WTC11 (cell line): ENCODE results near the gene VSX2. TPM values are rescaled to one million over a fixed set of nuclear protein-coding genes. Genes with fewer than 3 reads are reported as not detected.

ENCODE experiments used
- ATAC-seq: fragments of 200-7000 bp; cut with Tn5 transposase; 2 replicates; pipeline ENCODE4 v1.10.0; 2021; ENCODE audit warnings: mild to moderate bottlenecking, moderate library complexity
- CTCF ChIA-PET: fragments of 300-600 bp; sonication (Branson Sonifier 250); formaldehyde crosslinking; loops from one replicate; lab custom pipeline; 2021; ENCODE audit warnings: antibody characterized with exemption; lab: Charles Lee
- POLR2A ChIA-PET: fragments of 350-600 bp; sonication (Branson Sonifier 250); formaldehyde crosslinking; loops from one replicate; lab custom pipeline; 2021; ENCODE audit warnings: antibody characterized with exemption; lab: Charles Lee
- DNase-seq: peaks from one replicate; pipeline ENCODE4 v3.0.0; 2021; ENCODE audit warnings: low spot score
- H3K27ac Mint-ChIP-seq: 2 replicates; pipeline ENCODE4 v1.8.0; 2021; ENCODE audit warnings: mixed read lengths
- H3K27me3 Mint-ChIP-seq: 2 replicates; pipeline ENCODE4 v1.8.0; 2021; ENCODE audit warnings: low read depth, mild to moderate bottlenecking, moderate library complexity, mixed read lengths
- H3K36me3 Mint-ChIP-seq: 2 replicates; pipeline ENCODE4 v1.8.0; 2021; ENCODE audit warnings: mixed read lengths
- H3K4me1 Mint-ChIP-seq: 2 replicates; pipeline ENCODE4 v1.8.0; 2022; ENCODE audit warnings: mixed read lengths
- H3K4me3 Mint-ChIP-seq: 2 replicates; pipeline ENCODE4 v1.8.0; 2021; ENCODE audit warnings: mild to moderate bottlenecking, moderate library complexity, mixed read lengths
- H3K9me3 Mint-ChIP-seq: 2 replicates; pipeline ENCODE4 v1.8.0; 2021; ENCODE audit warnings: mixed read lengths
- ATF1 ChIP-seq: sonication (generic); formaldehyde crosslinking; IDR thresholded peaks from 2 replicates; pipeline ENCODE4 v1.8.1; 2023; ENCODE audit warnings: mild to moderate bottlenecking, moderate library complexity, missing genetic modification reagents
- CREM ChIP-seq: sonication (generic); formaldehyde crosslinking; IDR thresholded peaks from 2 replicates; pipeline ENCODE4 v1.8.1; 2022; ENCODE audit warnings: mild to moderate bottlenecking, missing genetic modification reagents, moderate library complexity
- E2F4 ChIP-seq: sonication (generic); formaldehyde crosslinking; IDR thresholded peaks from 2 replicates; pipeline ENCODE4 v1.8.1; 2022; ENCODE audit warnings: low read depth, mild to moderate bottlenecking, moderate library complexity, missing genetic modification reagents, borderline replicate concordance
- EMX1 ChIP-seq: fragments of 250-450 bp; sonication (Bioruptor Pico); IDR thresholded peaks from 2 replicates; pipeline ENCODE4 v1.8.0; 2021; ENCODE audit warnings: mild to moderate bottlenecking
- FOXK1 ChIP-seq: sonication (generic); formaldehyde crosslinking; IDR thresholded peaks from 2 replicates; pipeline ENCODE4 v1.8.0; 2022; ENCODE audit warnings: mild to moderate bottlenecking, moderate library complexity, missing genetic modification reagents
- JAZF1 ChIP-seq: fragments of 250-450 bp; sonication (Bioruptor Pico); IDR thresholded peaks from 2 replicates; pipeline ENCODE4 v1.9.0; 2021; ENCODE audit warnings: moderate library complexity, mild to moderate bottlenecking, inconsistent platforms
- NFATC4 ChIP-seq: fragments of 250-450 bp; sonication (Bioruptor Pico); IDR thresholded peaks from 2 replicates; pipeline ENCODE4 v1.9.0; 2021; ENCODE audit warnings: mild to moderate bottlenecking
- NFE2L1 ChIP-seq: sonication (generic); formaldehyde crosslinking; IDR thresholded peaks from 2 replicates; pipeline ENCODE4 v1.8.1; 2023; ENCODE audit warnings: missing genetic modification reagents
- NR1H2 ChIP-seq: sonication (generic); formaldehyde crosslinking; IDR thresholded peaks from 2 replicates; pipeline ENCODE4 v1.9.0; 2021; ENCODE audit warnings: mild to moderate bottlenecking, moderate library complexity, missing genetic modification reagents
- NR2C2 ChIP-seq: sonication (generic); formaldehyde crosslinking; IDR thresholded peaks from 2 replicates; pipeline ENCODE4 v1.8.0; 2022; ENCODE audit warnings: mild to moderate bottlenecking, missing genetic modification reagents
- TCF7 ChIP-seq: sonication (generic); formaldehyde crosslinking; IDR thresholded peaks from 2 replicates; pipeline ENCODE4 v1.8.0; 2022; ENCODE audit warnings: mild to moderate bottlenecking, low read depth, missing genetic modification reagents, moderate library complexity
- TEAD4 ChIP-seq: sonication (generic); formaldehyde crosslinking; IDR thresholded peaks from 2 replicates; pipeline ENCODE4 v1.8.0; 2022; ENCODE audit warnings: mild to moderate bottlenecking, missing genetic modification reagents
- ZBTB21 ChIP-seq: sonication (generic); formaldehyde crosslinking; IDR thresholded peaks from 2 replicates; pipeline ENCODE4 v1.8.1; 2023; ENCODE audit warnings: mild to moderate bottlenecking, missing genetic modification reagents, borderline replicate concordance
- ZBTB43 ChIP-seq: sonication (generic); formaldehyde crosslinking; IDR thresholded peaks from 2 replicates; pipeline ENCODE4 v1.8.1; 2023; ENCODE audit warnings: mild to moderate bottlenecking, missing genetic modification reagents
- ZNF138 ChIP-seq: sonication (generic); formaldehyde crosslinking; conservative IDR thresholded peaks from 2 replicates; pipeline ENCODE4 v1.8.1; 2022; ENCODE audit warnings: mild to moderate bottlenecking, moderate library complexity, missing genetic modification reagents
- ZNF263 ChIP-seq: sonication (generic); formaldehyde crosslinking; IDR thresholded peaks from 2 replicates; pipeline ENCODE4 v1.8.1; 2022; ENCODE audit warnings: low read depth, mild to moderate bottlenecking, moderate library complexity, missing genetic modification reagents
- ZNF416 ChIP-seq: fragments of 250-450 bp; sonication (Bioruptor Pico); IDR thresholded peaks from 2 replicates; pipeline ENCODE4 v1.9.0; 2021; ENCODE audit warnings: mild to moderate bottlenecking, inconsistent platforms
- ZNF425 ChIP-seq: fragments of 250-450 bp; sonication (Bioruptor Pico); conservative IDR thresholded peaks from 2 replicates; pipeline ENCODE4 v1.9.0; 2021; ENCODE audit warnings: mild to moderate bottlenecking
- total RNA-seq: library from RNA; stranded (reverse); gene quantifications from 3 replicates; pipeline ENCODE4 v1.2.3, GENCODE V29; 2021
- TF ChIP-seq, protein P1 (sequence below): sonication (generic); formaldehyde crosslinking; IDR thresholded peaks from 2 replicates; pipeline ENCODE4 v1.8.1; 2023; ENCODE audit warnings: mild to moderate bottlenecking, missing genetic modification reagents, borderline replicate concordance
- TF ChIP-seq, protein P2 (sequence below): sonication (generic); formaldehyde crosslinking; IDR thresholded peaks from 2 replicates; pipeline ENCODE4 v1.8.1; 2023; ENCODE audit warnings: mild to moderate bottlenecking, missing genetic modification reagents

The VSX2 gene
- total RNA-seq, 1 experiment from 2014 or later: not detected

DNA sequence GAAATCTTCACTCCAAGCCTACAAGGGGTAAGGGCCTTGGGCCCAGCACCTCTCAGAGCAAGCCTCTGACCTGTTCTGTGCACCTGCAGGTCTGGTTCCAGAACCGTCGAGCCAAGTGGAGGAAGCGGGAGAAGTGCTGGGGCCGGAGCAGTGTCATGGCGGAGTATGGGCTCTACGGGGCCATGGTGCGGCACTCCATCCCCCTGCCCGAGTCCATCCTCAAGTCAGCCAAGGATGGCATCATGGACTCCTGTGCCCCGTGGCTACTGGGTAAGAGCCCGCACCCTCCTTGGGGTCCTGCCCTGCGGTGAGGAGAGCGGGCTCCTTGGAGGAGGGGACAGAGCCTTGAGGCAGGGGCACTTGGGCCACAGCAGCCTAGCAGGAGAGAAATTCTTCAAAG is 20.3 kb downstream of the VSX2 start (continued):
- TF ChIP-seq, protein P1, sequence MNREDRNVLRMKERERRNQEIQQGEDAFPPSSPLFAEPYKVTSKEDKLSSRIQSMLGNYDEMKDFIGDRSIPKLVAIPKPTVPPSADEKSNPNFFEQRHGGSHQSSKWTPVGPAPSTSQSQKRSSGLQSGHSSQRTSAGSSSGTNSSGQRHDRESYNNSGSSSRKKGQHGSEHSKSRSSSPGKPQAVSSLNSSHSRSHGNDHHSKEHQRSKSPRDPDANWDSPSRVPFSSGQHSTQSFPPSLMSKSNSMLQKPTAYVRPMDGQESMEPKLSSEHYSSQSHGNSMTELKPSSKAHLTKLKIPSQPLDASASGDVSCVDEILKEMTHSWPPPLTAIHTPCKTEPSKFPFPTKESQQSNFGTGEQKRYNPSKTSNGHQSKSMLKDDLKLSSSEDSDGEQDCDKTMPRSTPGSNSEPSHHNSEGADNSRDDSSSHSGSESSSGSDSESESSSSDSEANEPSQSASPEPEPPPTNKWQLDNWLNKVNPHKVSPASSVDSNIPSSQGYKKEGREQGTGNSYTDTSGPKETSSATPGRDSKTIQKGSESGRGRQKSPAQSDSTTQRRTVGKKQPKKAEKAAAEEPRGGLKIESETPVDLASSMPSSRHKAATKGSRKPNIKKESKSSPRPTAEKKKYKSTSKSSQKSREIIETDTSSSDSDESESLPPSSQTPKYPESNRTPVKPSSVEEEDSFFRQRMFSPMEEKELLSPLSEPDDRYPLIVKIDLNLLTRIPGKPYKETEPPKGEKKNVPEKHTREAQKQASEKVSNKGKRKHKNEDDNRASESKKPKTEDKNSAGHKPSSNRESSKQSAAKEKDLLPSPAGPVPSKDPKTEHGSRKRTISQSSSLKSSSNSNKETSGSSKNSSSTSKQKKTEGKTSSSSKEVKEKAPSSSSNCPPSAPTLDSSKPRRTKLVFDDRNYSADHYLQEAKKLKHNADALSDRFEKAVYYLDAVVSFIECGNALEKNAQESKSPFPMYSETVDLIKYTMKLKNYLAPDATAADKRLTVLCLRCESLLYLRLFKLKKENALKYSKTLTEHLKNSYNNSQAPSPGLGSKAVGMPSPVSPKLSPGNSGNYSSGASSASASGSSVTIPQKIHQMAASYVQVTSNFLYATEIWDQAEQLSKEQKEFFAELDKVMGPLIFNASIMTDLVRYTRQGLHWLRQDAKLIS (CRISPR knock-in tag): no peak
- no peak for TF ChIP-seq ZNF138
- TF ChIP-seq EMX1: no peak
- no peak for TF ChIP-seq ZNF425 (CRISPR knock-in tag)

DNA sequence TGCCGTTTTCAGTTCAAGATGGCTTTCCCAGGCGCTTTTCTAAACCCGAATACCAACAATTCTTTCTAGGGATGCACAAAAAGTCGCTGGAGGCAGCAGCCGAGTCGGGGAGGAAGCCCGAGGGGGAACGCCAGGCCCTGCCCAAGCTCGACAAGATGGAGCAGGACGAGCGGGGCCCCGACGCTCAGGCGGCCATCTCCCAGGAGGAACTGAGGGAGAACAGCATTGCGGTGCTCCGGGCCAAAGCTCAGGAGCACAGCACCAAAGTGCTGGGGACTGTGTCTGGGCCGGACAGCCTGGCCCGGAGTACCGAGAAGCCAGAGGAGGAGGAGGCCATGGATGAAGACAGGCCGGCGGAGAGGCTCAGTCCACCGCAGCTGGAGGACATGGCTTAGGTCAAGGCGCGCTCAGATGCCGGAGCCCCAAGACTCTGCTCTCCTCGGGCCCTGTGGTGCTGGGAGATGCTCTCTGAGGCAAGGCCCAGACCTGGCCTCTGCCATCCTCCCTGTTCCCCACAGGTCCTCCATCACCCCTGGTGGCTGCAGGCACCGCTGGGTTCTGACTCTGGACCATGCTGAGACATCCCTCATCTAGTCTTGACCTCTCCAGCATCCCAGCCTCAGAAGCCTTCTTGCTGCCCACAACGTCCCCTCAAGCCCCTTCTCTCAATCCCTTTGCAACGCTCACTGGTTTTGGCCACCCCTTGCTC is 21.4 kb downstream of the VSX2 start:
- no peaks in the 10 kb centered on the region for H3K9me3 Mint-ChIP-seq
- CTCF ChIA-PET: no interaction called here
- no peaks in the 10 kb centered on the region for H3K36me3 Mint-ChIP-seq
- H3K27me3 Mint-ChIP-seq: peaks cover 40% of the 10 kb centered on the region
- DNase-seq (no peak), ATAC-seq (no peak)
- no peak overlapping the region for H3K4me3 Mint-ChIP-seq
- no peak overlapping the region for H3K27ac Mint-ChIP-seq
- peaks cover 5% of the 10 kb centered on the region for H3K4me1 Mint-ChIP-seq
- TF ChIP-seq CREM (CRISPR knock-in tag) (no peak), ATF1 (CRISPR knock-in tag) (no peak), NFE2L1 (CRISPR knock-in tag) (no peak), ZNF416 (CRISPR knock-in tag) (no peak), NFATC4 (CRISPR knock-in tag) (no peak), ZBTB21 (CRISPR knock-in tag) (no peak), TEAD4 (no peak), ZNF263 (CRISPR knock-in tag) (no peak), TCF7 (CRISPR knock-in tag) (no peak), NR1H2 (CRISPR knock-in tag) (no peak), EMX1 (no peak), JAZF1 (CRISPR knock-in tag) (no peak), NR2C2 (CRISPR knock-in tag) (no peak), ZBTB43 (CRISPR knock-in tag) (no peak), FOXK1 (CRISPR knock-in tag) (no peak), E2F4 (CRISPR knock-in tag) (no peak)
- TF ChIP-seq, protein P2, sequence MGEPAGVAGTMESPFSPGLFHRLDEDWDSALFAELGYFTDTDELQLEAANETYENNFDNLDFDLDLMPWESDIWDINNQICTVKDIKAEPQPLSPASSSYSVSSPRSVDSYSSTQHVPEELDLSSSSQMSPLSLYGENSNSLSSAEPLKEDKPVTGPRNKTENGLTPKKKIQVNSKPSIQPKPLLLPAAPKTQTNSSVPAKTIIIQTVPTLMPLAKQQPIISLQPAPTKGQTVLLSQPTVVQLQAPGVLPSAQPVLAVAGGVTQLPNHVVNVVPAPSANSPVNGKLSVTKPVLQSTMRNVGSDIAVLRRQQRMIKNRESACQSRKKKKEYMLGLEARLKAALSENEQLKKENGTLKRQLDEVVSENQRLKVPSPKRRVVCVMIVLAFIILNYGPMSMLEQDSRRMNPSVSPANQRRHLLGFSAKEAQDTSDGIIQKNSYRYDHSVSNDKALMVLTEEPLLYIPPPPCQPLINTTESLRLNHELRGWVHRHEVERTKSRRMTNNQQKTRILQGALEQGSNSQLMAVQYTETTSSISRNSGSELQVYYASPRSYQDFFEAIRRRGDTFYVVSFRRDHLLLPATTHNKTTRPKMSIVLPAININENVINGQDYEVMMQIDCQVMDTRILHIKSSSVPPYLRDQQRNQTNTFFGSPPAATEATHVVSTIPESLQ (CRISPR knock-in tag): no peak
- TF ChIP-seq, all 79 proteins: peak for 0
- POLR2A ChIA-PET: no interaction called here
